Measurements from ENCODE around the gene GALM.
A peak's percentile ranks its signal among the peaks of the same experiment; 100 is the strongest.

GALM gene

DNA sequence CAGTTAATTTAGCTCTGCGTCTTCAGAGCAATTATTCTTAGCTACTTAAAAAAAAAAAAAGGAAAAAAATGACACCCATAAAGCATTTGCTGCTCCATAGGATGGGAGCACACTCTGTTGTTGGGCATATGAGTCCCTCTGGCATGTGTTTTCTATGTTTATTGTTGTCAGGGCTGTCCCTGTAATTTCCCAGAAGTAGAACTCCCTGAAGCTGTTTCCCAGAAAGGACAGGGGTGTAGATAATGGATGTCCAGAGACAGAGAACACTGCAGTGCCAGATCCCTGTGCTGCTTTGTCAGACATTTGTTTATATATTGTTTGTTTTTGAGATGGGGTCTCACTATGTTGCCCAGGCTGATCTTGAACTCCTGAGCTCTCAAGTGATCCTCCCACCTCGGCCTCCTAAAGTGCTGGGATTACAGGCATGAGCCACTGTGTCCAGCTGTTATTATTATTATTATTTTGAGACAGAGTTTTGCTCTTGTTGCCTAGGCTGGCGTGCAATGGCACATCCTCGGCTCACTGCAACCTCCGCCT lies 32.6 kb downstream of the GALM start:
- Histone ChIP-seq H3K4me1 (ENCODE audit: control insufficient read depth, insufficient read depth, low read length) (peaks cover 8% of the 10 kb centered on the region), H3K27ac (ENCODE audit: extremely low read depth, low read depth, low read length) (no peak overlapping the region), H3K36me3 (ENCODE audit: control insufficient read depth in 2 of 2, insufficient read depth in 1 of 2, low read length in 2 of 2) (no peaks in the 10 kb centered on the region; a peak in 1 of 3 replicates), H3K4me3 (ENCODE audit: low read depth, low read length) (no peak overlapping the region), H3K9me3 (ENCODE audit: control insufficient read depth, insufficient read depth, low read depth, low read length) (no peaks in the 10 kb centered on the region)
- ChIA-PET CTCF (interaction anchor here (0.9 to 1.2 kb wide), 2 partner anchors 12 to 117 kb away, joined by 3 to 6 read pairs; no protein-coding TSS in a partner anchor), POLR2A (interaction anchor here (0.6 to 1.1 kb wide), 3 partner anchors 53 to 174 kb away, joined by 3 to 4 read pairs (median 4); partner anchors contain the start of gene SRSF7)
- TF ChIP-seq ZNF132 (tag by site-specific recombination; IDR thresholded peaks at IDR 0.05; ENCODE audit: borderline replicate concordance) (no peak), KLF8 (tag by site-specific recombination; IDR thresholded peaks at IDR 0.05) (no peak), ZNF433 (tag by site-specific recombination; IDR thresholded peaks at IDR 0.05; ENCODE audit: low read depth) (no peak), ZXDB (tag by site-specific recombination; IDR thresholded peaks at IDR 0.05) (no peak), ZNF221 (tag by site-specific recombination; IDR thresholded peaks at IDR 0.05; ENCODE audit: borderline replicate concordance) (no peak), ZNF121 (tag by site-specific recombination; IDR thresholded peaks at IDR 0.05) (0 out of 2 replicates have a peak, but pooled peaks have one; percentile 20), OVOL3 (tag by site-specific recombination; IDR thresholded peaks at IDR 0.05) (no peak)
- TF ChIP-seq, protein P1, sequence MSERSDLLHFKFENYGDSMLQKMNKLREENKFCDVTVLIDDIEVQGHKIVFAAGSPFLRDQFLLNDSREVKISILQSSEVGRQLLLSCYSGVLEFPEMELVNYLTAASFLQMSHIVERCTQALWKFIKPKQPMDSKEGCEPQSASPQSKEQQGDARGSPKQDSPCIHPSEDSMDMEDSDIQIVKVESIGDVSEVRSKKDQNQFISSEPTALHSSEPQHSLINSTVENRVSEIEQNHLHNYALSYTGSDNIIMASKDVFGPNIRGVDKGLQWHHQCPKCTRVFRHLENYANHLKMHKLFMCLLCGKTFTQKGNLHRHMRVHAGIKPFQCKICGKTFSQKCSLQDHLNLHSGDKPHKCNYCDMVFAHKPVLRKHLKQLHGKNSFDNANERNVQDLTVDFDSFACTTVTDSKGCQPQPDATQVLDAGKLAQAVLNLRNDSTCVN (tag by site-specific recombination; optimal IDR thresholded peaks at IDR 0.05): no peak

DNA sequence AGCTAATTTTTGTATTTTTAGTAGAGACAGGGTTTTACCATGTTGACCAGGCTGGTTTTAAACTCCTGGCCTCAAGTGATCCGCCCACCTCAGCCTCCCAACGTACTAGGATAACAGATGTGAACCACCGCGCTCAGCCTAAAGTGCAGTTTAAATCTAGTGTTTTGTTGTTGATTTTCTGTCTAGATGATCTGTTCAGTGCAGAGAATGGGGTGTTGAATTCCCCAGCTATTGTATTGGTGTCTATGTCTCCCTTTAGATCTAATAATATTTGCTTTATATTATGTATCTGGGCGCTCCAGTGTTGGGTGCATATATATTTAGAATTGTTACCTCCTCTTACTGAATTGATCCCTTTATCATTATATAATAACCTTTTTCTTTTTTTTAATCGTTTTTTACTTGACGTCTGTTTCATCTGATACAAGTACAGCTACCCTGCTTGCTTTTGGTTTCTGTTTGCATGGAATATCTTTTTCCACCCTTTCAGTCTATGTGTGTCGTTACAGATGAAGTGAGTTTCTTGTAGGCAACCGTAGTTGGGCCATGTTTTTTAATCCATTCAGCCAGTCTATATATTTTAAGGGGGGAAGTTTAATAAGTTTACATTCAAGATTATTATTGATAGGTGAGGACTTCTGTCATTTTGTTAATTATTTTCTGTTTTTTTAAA lies 34.3 kb downstream of the GALM start:
- ChIA-PET POLR2A (interaction anchor here (1.3 kb wide), 1 partner anchor 51 kb away, joined by 3 read pairs; the partner anchor contains the start of gene SRSF7), CTCF (interaction anchor here (1.0 kb wide), 1 partner anchor 12 kb away, joined by 4 read pairs; no protein-coding TSS in a partner anchor)
- Histone ChIP-seq H3K4me3 (ENCODE audit: low read depth, low read length) (no peak overlapping the region), H3K27ac (ENCODE audit: extremely low read depth, low read depth, low read length) (no peak overlapping the region), H3K36me3 (ENCODE audit: control insufficient read depth in 2 of 2, insufficient read depth in 1 of 2, low read length in 2 of 2) (peaks cover 0 to 3% of the 10 kb centered on the region in 2 experiments; a peak in 1 of 3 replicates), H3K4me1 (ENCODE audit: control insufficient read depth, insufficient read depth, low read length) (peaks cover 8% of the 10 kb centered on the region), H3K9me3 (ENCODE audit: control insufficient read depth, insufficient read depth, low read depth, low read length) (no peaks in the 10 kb centered on the region)
- TF ChIP-seq WT1 (tag by site-specific recombination; IDR thresholded peaks at IDR 0.05): no peak
- TF ChIP-seq ZNF302 (tag by site-specific recombination; IDR thresholded peaks at IDR 0.05; ENCODE audit: low read depth): no peak
- TF ChIP-seq ZNF2 (tag by site-specific recombination; IDR thresholded peaks at IDR 0.05): no peak

DNA sequence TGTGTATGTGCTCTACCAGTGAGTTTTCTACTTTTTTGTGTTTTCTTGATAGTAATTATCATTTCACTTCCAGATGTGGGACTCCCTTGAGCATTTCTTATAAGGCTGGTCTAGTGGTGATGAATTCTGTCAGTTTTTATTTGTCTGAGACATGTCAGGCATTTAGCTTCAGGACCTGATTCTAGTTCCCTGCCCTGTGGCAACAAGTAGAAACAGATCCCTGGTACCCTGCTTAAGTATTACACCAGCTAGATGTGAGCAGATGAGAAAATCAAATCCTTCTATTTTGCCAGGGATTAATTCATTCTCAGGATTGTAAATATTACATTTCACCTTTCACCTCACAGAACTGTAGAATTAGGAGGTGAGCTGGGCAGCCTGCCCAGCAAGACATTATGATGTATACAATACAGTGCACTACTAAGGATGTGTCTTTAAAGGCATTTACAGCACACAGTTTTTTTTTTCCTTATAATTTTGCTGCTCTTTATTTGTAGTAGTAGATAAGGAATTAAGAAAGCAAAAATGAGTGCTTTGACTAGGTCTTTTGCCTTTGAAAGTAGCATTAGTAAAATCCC lies 35.1 kb downstream of the GALM start:
- no peak overlapping the region for H3K4me3 ChIP-seq (ENCODE audit: low read depth, low read length)
- peaks cover 0 to 3% of the 10 kb centered on the region in 2 experiments; a peak in 1 of 3 replicates for H3K36me3 ChIP-seq (ENCODE audit: control insufficient read depth in 2 of 2, insufficient read depth in 1 of 2, low read length in 2 of 2)
- no peaks in the 10 kb centered on the region for H3K9me3 ChIP-seq (ENCODE audit: control insufficient read depth, insufficient read depth, low read depth, low read length)
- H3K27ac ChIP-seq (ENCODE audit: extremely low read depth, low read depth, low read length): no peak overlapping the region
- TF ChIP-seq ZNF585B (tag by site-specific recombination; IDR thresholded peaks at IDR 0.05) (no peak), SETDB1 (IDR thresholded peaks at IDR 0.05; ENCODE audit: insufficient read length, low read length) (peak; percentile 72)
- H3K4me1 ChIP-seq (ENCODE audit: control insufficient read depth, insufficient read depth, low read length): peaks cover 8% of the 10 kb centered on the region
- CTCF ChIA-PET: interaction anchor here (0.6 kb wide), 1 partner anchor 118 kb away, joined by 3 read pairs; no protein-coding TSS in a partner anchor
- POLR2A ChIA-PET: interaction anchor here (0.7 to 1.3 kb wide), 2 partner anchors 45 to 50 kb away, joined by 3 read pairs; partner anchors contain the start of gene SRSF7

GRCh38 chr2:38701542-38701941 lies 35.6 kb downstream of the GALM start:
- no peak overlapping the region for H3K27ac ChIP-seq (ENCODE audit: extremely low read depth, low read depth, low read length)
- H3K36me3 ChIP-seq (ENCODE audit: control insufficient read depth in 2 of 2, insufficient read depth in 1 of 2, low read length in 2 of 2): peaks cover 0 to 3% of the 10 kb centered on the region in 2 experiments; a peak in 1 of 3 replicates
- CTCF ChIA-PET: interaction anchor here (0.6 kb wide), 1 partner anchor 118 kb away, joined by 3 read pairs; no protein-coding TSS in a partner anchor
- no peaks in the 10 kb centered on the region for H3K9me3 ChIP-seq (ENCODE audit: control insufficient read depth, insufficient read depth, low read depth, low read length)
- peaks cover 8% of the 10 kb centered on the region for H3K4me1 ChIP-seq (ENCODE audit: control insufficient read depth, insufficient read depth, low read length)
- no peak overlapping the region for H3K4me3 ChIP-seq (ENCODE audit: low read depth, low read length)
- POLR2A ChIA-PET: interaction anchor here (0.7 to 1.3 kb wide), 2 partner anchors 46 to 50 kb away, joined by 3 read pairs; partner anchors contain the start of gene SRSF7
- TF ChIP-seq ZNF623 (tag by site-specific recombination; IDR thresholded peaks at IDR 0.05) (no peak), ZNF2 (tag by site-specific recombination; IDR thresholded peaks at IDR 0.05) (no peak), ZNF248 (tag by site-specific recombination; IDR thresholded peaks at IDR 0.05) (no peak), SALL2 (tag by site-specific recombination; IDR thresholded peaks at IDR 0.05; ENCODE audit: borderline replicate concordance) (no peak), ZNF843 (tag by site-specific recombination; IDR thresholded peaks at IDR 0.05) (no peak), ZNF660 (tag by site-specific recombination; IDR thresholded peaks at IDR 0.05) (no peak), ZNF704 (tag by site-specific recombination; IDR thresholded peaks at IDR 0.05) (no peak), ZNF24 (tag by site-specific recombination; IDR thresholded peaks at IDR 0.05) (no peak), ZNF558 (tag by site-specific recombination; IDR thresholded peaks at IDR 0.05) (no peak), ZNF626 (tag by site-specific recombination; IDR thresholded peaks at IDR 0.05) (no peak), ZNF184 (tag by site-specific recombination; IDR thresholded peaks at IDR 0.05) (no peak)
- TF ChIP-seq, protein P2, sequence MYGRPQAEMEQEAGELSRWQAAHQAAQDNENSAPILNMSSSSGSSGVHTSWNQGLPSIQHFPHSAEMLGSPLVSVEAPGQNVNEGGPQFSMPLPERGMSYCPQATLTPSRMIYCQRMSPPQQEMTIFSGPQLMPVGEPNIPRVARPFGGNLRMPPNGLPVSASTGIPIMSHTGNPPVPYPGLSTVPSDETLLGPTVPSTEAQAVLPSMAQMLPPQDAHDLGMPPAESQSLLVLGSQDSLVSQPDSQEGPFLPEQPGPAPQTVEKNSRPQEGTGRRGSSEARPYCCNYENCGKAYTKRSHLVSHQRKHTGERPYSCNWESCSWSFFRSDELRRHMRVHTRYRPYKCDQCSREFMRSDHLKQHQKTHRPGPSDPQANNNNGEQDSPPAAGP (tag by site-specific recombination; IDR thresholded peaks at IDR 0.05): no peak
